Activated naive CD8-positive, alpha-beta T cell treated with anti-CD3 and anti-CD28 coated beads, Interleukin-2, amount 10 ng/mL, durations not matched to agents 7 days and 5 days (primary cell): ENCODE results near the gene FTL. TPM values are rescaled to one million over a fixed set of nuclear protein-coding genes. Genes with fewer than 3 reads are reported as not detected.

Experiments used
- ATAC-seq: fragments of 150-1000 bp; cut with Tn5 transposase; one replicate; pipeline ENCODE4 v1.10.0; 2021; ENCODE audit warnings: low read depth, moderate library complexity
- POLR2A ChIA-PET: fragments of 350-600 bp; sonication (Branson Sonifier 250); formaldehyde crosslinking; loops from one replicate; lab custom pipeline; 2021; ENCODE audit warnings: antibody characterized with exemption; lab: Charles Lee
- DNase-seq: peaks from one replicate; pipeline ENCODE4 v3.0.0; 2021
- H3K27ac Mint-ChIP-seq: one replicate; pipeline ENCODE4 v1.8.0; 2022; ENCODE audit warnings: mild to moderate bottlenecking, mixed read lengths
- H3K27me3 Mint-ChIP-seq: one replicate; pipeline ENCODE4 v1.8.0; 2022; ENCODE audit warnings: mild to moderate bottlenecking, moderate library complexity, mixed read lengths
- H3K36me3 Mint-ChIP-seq: one replicate; pipeline ENCODE4 v1.8.0; 2021; ENCODE audit warnings: mild to moderate bottlenecking, mixed read lengths
- H3K4me1 Mint-ChIP-seq: one replicate; pipeline ENCODE4 v1.8.0; 2021; ENCODE audit warnings: mixed read lengths
- H3K4me3 Mint-ChIP-seq: one replicate; pipeline ENCODE4 v1.8.0; 2022; ENCODE audit warnings: mild to moderate bottlenecking, moderate library complexity, mixed read lengths
- H3K9me3 Mint-ChIP-seq: one replicate; pipeline ENCODE4 v1.8.0; 2021; ENCODE audit warnings: mixed read lengths
- total RNA-seq, 2 experiments: library from RNA; stranded (reverse); gene quantifications; one replicate each; pipeline ENCODE4 v1.2.3, GENCODE V29; 2021

Gene FTL
- total RNA-seq, 2 experiments from 2014 or later: 1,232 to 1,343 TPM

DNA sequence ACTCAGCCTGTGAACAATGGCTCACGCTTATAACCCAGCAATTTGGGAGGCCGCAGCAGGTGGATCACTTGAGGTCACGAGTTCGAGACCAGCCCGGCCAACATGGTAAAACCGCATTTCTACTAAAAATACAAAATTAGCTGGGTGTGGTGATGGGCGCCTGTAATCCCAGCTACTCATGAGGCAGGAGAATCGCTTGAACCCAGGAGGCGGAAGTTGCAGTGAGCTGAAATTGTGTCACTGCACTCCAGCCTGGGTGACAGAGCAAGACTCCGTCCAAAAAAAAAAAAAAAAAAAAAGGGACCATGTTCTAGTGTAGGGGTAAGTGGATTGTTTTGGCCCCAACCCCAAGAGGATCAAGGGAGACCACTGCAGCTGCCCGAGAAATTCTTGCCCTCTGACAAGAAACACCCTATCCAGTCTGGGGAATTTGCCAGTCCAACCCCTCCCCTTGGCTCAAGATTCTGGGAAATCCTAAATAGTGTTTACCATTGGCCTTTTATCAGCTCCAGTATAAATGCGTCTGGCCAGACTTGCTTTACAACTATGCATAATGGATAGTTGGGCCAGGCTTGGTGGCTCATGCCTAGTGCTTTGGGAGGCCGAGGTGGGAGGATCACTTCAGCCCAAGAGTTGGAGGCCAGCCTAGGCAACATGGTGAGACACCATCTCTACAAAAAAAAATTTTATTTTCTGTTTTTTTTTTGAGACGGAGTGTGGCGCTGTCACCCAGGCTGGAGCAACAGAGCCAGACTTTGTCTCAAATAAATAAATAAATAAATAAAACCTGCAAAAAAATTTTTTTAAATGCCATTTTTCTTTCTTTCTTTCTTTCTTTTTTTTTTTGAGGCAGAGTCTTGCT lies 36.7 kb upstream of the FTL start:
- peaks cover 8% of the 10 kb centered on the region for H3K4me1 Mint-ChIP-seq
- H3K36me3 Mint-ChIP-seq: peaks cover 3% of the 10 kb centered on the region
- ATAC-seq: no peak
- H3K9me3 Mint-ChIP-seq: no peaks in the 10 kb centered on the region
- DNase-seq: no peak
- POLR2A ChIA-PET: no interaction called here
- no peak overlapping the region for H3K27ac Mint-ChIP-seq
- H3K27me3 Mint-ChIP-seq: peaks cover 9% of the 10 kb centered on the region
- H3K4me3 Mint-ChIP-seq: no peak overlapping the region

DNA sequence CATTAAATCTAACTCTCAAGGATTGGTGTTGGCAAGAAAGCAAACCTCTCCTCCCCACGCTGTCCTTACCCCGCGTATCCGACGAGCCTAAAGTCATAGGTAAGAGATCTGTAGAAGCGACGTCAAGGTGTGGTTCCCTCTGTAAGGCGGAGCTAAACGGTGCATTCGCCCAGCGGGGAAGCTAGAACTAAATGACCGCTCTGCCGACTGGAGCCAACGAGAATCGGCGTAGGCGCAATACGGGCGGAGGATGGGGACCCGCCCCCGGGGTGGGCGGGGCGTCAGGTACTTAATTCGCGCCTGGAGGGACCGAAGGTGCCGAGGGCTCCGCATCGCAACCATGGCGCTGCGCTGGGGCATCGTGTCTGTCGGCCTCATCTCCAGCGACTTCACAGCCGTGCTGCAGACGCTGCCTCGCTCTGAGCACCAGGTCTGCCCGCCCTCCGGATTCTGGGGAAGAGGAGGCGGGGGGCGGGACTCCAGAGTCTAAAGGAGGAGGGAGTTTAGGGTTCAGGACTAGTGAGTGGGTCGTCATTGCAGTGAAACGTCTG lies 31.7 kb upstream of the FTL start, which contains the start of gene DHDH:
Gene DHDH, plus strand, starts transcription at position 318 of the 551 bp plus-strand sequence. Its CDS starts 23 bp downstream, at position 341.
- H3K4me3 Mint-ChIP-seq: peak within 1 kb of the TSS; percentile 87
- POLR2A ChIA-PET: interaction anchor here (0.5 to 1.3 kb wide), 7 partner anchors 14 to 37 kb away, joined by 4 to 8 read pairs (median 5); partner anchors contain the start of genes BAX, FTL and NUCB1
- H3K9me3 Mint-ChIP-seq: no peaks in the 10 kb centered on the region
- DNase-seq: peak; percentile 90
- H3K27ac Mint-ChIP-seq: peak within 1 kb of the TSS; percentile 73
- peaks cover 6% of the 10 kb centered on the region for H3K4me1 Mint-ChIP-seq
- ATAC-seq: peak; percentile 97
- H3K27me3 Mint-ChIP-seq: peaks cover 9% of the 10 kb centered on the region
- H3K36me3 Mint-ChIP-seq: no peaks in the 10 kb centered on the region

GRCh38 chr19:48934837-48935236 lies 30.3 kb upstream of the FTL start:
- Mint-ChIP-seq H3K4me1 (peaks cover 6% of the 10 kb centered on the region), H3K4me3 (peak overlapping the region; percentile 8), H3K27me3 (peaks cover 8% of the 10 kb centered on the region), H3K9me3 (no peaks in the 10 kb centered on the region), H3K27ac (no peak overlapping the region), H3K36me3 (peaks cover 5% of the 10 kb centered on the region)
- POLR2A ChIA-PET: interaction anchor here (0.8 to 1.0 kb wide), 2 partner anchors 10 to 18 kb away, joined by 3 to 4 read pairs; no protein-coding TSS in a partner anchor
- DNase-seq (no peak), ATAC-seq (no peak)

DNA sequence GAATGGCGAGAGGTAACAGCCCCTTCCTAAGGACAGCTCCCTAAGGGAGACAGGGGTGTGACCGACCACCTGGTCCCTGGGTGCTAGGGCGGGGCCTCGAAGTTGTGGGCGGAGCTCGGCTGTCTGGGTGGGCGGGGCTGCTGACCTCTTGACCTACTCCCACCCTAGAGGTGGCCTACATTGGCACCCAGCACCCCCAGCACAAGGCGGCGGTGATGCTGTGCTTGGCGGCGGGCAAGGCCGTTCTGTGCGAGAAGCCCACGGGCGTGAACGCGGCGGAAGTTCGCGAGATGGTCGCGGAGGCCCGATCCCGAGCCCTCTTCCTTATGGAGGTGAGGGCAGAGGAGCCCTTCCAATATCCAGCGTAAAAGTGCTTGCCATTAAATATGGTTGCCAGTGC lies 29.2 kb upstream of the FTL start:
- Mint-ChIP-seq H3K27ac (no peak overlapping the region), H3K9me3 (peaks cover under 1% of the 10 kb centered on the region), H3K4me1 (peaks cover 6% of the 10 kb centered on the region), H3K27me3 (peaks cover 7% of the 10 kb centered on the region), H3K4me3 (no peak overlapping the region), H3K36me3 (peaks cover 7% of the 10 kb centered on the region)
- ATAC-seq: no peak
- POLR2A ChIA-PET: interaction anchor here (1.2 kb wide), 1 partner anchor 10 kb away, joined by 3 read pairs; no protein-coding TSS in a partner anchor
- DNase-seq: no peak

GRCh38 chr19:48938256-48938655 lies 26.9 kb upstream of the FTL start:
- Mint-ChIP-seq H3K9me3 (peaks cover 3% of the 10 kb centered on the region), H3K4me3 (no peak overlapping the region), H3K27ac (no peak overlapping the region), H3K27me3 (peaks cover under 1% of the 10 kb centered on the region), H3K36me3 (peaks cover 8% of the 10 kb centered on the region), H3K4me1 (peaks cover 4% of the 10 kb centered on the region)
- no peak for DNase-seq
- no peak for ATAC-seq
- POLR2A ChIA-PET: no interaction called here

- POLR2A ChIA-PET: interaction anchor here (0.6 to 1.0 kb wide), 2 partner anchors 15 to 19 kb away, joined by 3 read pairs; no protein-coding TSS in a partner anchor
- no peak for ATAC-seq
- no peak for DNase-seq
- Mint-ChIP-seq H3K27me3 (peaks cover 2% of the 10 kb centered on the region), H3K4me1 (no peaks in the 10 kb centered on the region), H3K36me3 (peaks cover 8% of the 10 kb centered on the region), H3K4me3 (no peak overlapping the region), H3K27ac (no peak overlapping the region), H3K9me3 (peaks cover 3% of the 10 kb centered on the region)
Measured at GRCh38 chr19:48940902-48941301, 24.2 kb upstream of the FTL start.

DNA sequence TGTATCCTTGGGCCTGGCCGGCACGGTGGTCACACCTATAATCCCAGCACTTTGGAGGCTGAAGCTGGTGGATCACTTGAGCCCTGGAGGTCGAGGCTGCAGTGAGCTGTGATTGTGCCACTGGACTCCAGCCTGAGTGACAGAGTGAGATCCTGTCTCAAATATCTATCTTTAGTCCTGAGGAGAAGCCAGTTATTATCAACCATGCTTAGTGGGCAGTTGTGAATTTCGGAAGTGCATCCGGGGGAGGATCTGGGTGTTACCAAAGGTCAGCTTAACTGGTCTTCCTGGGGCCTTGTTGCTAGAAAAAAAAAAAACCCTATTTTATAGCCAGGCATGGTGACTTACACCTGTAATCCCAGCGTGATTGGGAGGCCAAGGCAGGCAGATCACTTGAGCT lies 22.0 kb upstream of the FTL start:
- peaks cover 2% of the 10 kb centered on the region for H3K27me3 Mint-ChIP-seq
- peaks cover 4% of the 10 kb centered on the region for H3K9me3 Mint-ChIP-seq
- POLR2A ChIA-PET: no interaction called here
- no peak overlapping the region for H3K27ac Mint-ChIP-seq
- ATAC-seq (no peak), DNase-seq (no peak)
- no peaks in the 10 kb centered on the region for H3K4me1 Mint-ChIP-seq
- no peak overlapping the region for H3K4me3 Mint-ChIP-seq
- H3K36me3 Mint-ChIP-seq: peaks cover 8% of the 10 kb centered on the region

DNA sequence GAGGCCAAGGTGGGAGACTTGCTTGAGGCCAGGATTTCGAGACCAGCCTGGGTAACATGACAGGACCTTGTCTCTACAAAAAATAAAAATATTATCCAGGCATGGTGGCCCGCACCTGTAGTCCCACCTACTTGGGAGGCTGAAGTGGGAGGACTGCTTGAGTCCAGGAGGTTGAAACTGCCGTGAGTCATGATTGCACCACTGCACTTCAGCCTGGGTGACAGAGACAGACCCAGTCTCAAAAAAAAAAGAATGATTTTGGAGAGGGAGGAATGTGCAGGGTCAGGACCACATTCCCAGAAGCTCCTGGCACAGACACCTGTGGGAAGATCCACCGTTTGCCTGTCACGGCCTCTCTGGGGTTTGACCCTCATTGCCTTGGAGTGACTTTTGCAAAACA lies 19.7 kb upstream of the FTL start:
- Mint-ChIP-seq H3K4me3 (no peak overlapping the region), H3K9me3 (peaks cover 11% of the 10 kb centered on the region), H3K27ac (no peak overlapping the region), H3K27me3 (peaks cover 4% of the 10 kb centered on the region), H3K4me1 (no peaks in the 10 kb centered on the region), H3K36me3 (peaks cover 3% of the 10 kb centered on the region)
- POLR2A ChIA-PET: no interaction called here
- no peak for ATAC-seq
- DNase-seq: no peak

DNA sequence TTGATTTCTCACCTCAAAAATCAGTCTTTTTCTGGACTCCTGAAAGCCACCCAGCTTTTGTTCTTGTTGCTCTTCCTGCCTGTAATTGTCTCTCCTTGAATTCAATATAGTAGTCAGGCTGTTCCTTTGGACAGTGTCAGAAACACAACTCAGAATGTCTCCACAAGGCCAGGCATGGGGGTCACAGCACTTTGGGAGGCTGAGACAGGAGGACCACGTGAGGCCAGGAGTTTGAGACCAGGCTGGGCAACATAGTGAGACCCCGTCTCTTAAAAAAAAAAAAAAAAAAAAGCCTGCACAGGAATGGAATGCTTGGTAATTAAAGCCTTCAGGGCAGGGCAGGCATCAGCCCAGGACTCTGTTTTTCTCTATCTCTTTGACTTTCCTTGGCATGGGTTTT lies 19.3 kb upstream of the FTL start:
- peaks cover 11% of the 10 kb centered on the region for H3K9me3 Mint-ChIP-seq
- POLR2A ChIA-PET: no interaction called here
- no peaks in the 10 kb centered on the region for H3K4me1 Mint-ChIP-seq
- DNase-seq (no peak), ATAC-seq (no peak)
- H3K27ac Mint-ChIP-seq: no peak overlapping the region
- H3K36me3 Mint-ChIP-seq: peaks cover 2% of the 10 kb centered on the region
- no peak overlapping the region for H3K4me3 Mint-ChIP-seq
- H3K27me3 Mint-ChIP-seq: peaks cover 4% of the 10 kb centered on the region

GRCh38 chr19:48946463-48947257 lies 18.4 kb upstream of the FTL start:
- peaks cover 8% of the 10 kb centered on the region for H3K9me3 Mint-ChIP-seq
- no peak overlapping the region for H3K27ac Mint-ChIP-seq
- H3K27me3 Mint-ChIP-seq: peaks cover 4% of the 10 kb centered on the region
- H3K4me1 Mint-ChIP-seq: no peaks in the 10 kb centered on the region
- DNase-seq (no peak), ATAC-seq (no peak)
- POLR2A ChIA-PET: no interaction called here
- H3K36me3 Mint-ChIP-seq: peaks cover 2% of the 10 kb centered on the region
- no peak overlapping the region for H3K4me3 Mint-ChIP-seq

DNA sequence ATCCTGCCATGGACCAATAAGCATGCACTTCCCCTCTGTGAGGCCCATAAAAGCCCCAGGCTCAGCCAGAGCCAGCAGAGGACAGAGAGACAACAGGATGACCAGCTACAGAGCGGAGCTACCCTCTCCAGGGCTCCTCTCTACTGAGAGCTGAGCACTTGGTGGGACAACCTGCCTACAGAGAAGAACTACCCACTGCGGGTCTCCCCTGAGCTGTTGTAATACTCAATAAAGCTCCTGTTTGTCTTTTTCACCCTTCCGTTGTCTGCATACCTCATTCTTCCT lies 17.9 kb upstream of the FTL start:
- ATAC-seq (no peak), DNase-seq (no peak)
- peaks cover 2% of the 10 kb centered on the region for H3K36me3 Mint-ChIP-seq
- no peak overlapping the region for H3K4me3 Mint-ChIP-seq
- H3K27ac Mint-ChIP-seq: no peak overlapping the region
- H3K27me3 Mint-ChIP-seq: peaks cover 4% of the 10 kb centered on the region
- POLR2A ChIA-PET: no interaction called here
- H3K9me3 Mint-ChIP-seq: peaks cover 8% of the 10 kb centered on the region
- no peaks in the 10 kb centered on the region for H3K4me1 Mint-ChIP-seq

DNA sequence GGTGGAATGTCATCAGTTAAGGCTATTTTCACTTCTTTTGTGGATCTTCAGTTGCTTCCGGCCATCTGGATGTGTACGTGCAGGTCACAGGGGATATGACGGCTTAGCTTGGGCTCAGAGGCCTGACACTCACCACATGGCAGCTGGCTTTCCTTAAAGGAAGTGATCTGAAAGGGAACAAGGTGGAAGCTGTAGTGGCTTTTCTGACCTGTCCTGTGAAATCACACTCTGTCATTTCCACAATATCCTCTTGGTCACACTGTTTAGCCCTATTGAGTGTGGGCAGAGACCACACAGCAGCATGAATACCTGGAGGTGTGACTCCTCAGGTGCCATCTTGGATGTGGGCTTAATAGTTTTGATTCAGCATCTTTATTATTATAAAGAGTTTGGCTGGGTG lies 14.9 kb upstream of the FTL start:
- POLR2A ChIA-PET: interaction anchor here (1.4 kb wide), 1 partner anchor 78 kb away, joined by 5 read pairs; the partner anchor contains the start of gene PPP1R15A
- Mint-ChIP-seq H3K36me3 (peaks cover under 1% of the 10 kb centered on the region), H3K4me1 (peaks cover 3% of the 10 kb centered on the region), H3K9me3 (peaks cover 8% of the 10 kb centered on the region), H3K27ac (no peak overlapping the region), H3K4me3 (no peak overlapping the region), H3K27me3 (peaks cover 3% of the 10 kb centered on the region)
- ATAC-seq (no peak), DNase-seq (no peak)

GRCh38 chr19:48950830-48951519 lies 14.1 kb upstream of the FTL start:
- ATAC-seq: no peak
- Mint-ChIP-seq H3K4me3 (no peak overlapping the region), H3K27ac (no peak overlapping the region), H3K9me3 (peaks cover 8% of the 10 kb centered on the region), H3K4me1 (peaks cover 8% of the 10 kb centered on the region), H3K36me3 (peaks cover 8% of the 10 kb centered on the region), H3K27me3 (peaks cover 3% of the 10 kb centered on the region)
- POLR2A ChIA-PET: interaction anchor here (0.6 kb wide), 1 partner anchor 67 kb away, joined by 3 read pairs; no protein-coding TSS in a partner anchor
- DNase-seq: no peak
